H54 (cell line): ENCODE measurements around the gene CFAP161.

Experiments used
- DNase-seq: peaks from one replicate; pipeline ENCODE4 v3.0.0; 2011; ENCODE audit warnings: low spot score, mixed read lengths; ENCODE audit not compliant: insufficient read length
- FAIRE-seq: peaks from 3 replicates; lab custom pipeline; 2011; peaks lifted over from hg19 to GRCh38; lab: Jason Lieb, UNC
- POLR2A ChIP-seq: IDR thresholded peaks from 2 replicates; pipeline ENCODE4 v1.6.1; 2011; ENCODE audit warnings: low read depth, mild to moderate bottlenecking, low read length

The CFAP161 gene

GRCh38 chr15:81191701-81192100 is 57.6 kb downstream of the CFAP161 start:
- DNase-seq (no peak), FAIRE-seq (no peak)
- TF ChIP-seq POLR2A, result no peak

DNA sequence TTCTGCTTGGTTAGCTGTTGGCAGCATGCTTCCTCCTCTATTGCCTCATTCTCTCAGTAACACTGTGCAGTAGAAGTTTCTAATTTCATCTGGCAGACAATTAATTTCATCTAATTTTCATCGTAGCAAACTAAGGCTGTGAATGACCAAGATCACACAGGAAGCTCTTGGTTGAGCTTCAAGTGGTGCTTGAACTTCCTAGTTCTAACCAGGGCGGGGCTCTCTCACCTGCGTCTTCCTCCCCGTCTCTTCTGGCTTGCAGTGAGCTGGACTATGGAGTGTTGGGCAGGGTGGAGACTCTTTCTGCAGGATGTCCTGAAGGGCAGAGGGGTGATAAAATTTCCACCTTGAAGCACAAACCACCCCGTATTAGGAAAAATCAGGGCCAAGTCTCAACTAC is 60.7 kb downstream of the CFAP161 start:
- TF ChIP-seq POLR2A, result no peak
- DNase-seq (no peak), FAIRE-seq (no peak)

DNA sequence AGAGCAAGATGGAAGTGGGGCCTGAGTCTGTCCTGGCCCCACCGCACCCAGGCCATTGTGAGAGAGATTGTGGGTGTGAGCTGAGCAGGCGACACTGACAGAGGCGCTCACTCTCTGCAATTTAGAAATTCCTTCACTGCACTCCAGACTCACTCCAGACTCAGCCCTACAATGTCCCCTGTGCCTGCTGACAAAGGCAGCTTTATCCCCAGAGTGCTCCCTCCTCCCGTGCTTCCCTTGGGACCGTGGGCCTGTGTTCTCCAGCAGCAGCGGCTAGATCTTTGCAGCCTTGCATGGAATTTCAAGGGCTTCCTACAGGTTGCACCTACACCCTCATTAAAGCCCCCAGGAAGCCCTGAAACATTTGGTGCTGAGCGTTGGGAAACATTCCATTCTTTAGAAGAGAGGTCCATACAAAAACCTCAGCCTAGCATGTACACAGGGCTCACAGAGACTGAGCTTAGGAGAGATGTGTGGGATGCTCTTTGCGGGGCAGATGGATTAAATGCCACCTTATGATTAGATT is 61.3 kb downstream of the CFAP161 start:
- no peak for FAIRE-seq
- no peak for TF ChIP-seq POLR2A
- no peak for DNase-seq

DNA sequence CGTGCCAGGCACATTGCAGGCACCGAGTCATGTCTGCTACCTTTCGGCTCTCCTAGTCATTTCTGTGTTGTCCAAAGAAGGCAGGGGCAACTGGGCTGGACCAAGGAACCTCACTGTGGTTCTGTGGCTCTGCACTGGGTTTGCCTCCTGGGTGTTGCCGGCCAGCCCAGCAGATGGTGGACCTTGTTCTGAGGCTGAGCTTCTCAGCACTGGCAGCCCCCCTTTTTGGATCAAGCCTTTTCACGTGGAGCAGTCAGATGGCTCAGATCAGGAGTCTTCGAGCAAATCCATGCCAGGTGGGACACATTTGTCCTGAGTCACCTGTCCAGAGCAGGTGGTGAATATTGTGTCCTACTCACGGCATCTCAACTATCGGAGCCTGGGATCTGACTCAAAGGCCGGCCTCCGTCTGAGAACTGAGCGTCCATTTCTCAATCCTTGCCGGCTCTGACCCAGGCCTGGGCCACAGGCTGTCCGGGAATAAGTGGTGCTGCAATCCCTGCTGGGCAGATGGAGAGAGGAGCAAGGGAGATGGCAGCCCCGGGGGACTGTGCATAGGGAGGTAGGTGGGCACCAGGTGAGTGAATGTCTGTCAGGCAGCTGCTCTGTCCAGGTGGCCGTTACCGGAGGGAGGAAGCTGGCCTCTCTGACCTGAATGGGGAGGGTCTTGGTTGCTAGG is 62.6 kb downstream of the CFAP161 start, which contains the start of gene IL16:
TSS of gene IL16 (plus strand) at position 304 of the 679 bp plus-strand sequence. CDS start 28,521 bp downstream, outside the sequence.
- FAIRE-seq (no peak), DNase-seq (no peak)
- no peak for TF ChIP-seq POLR2A

DNA sequence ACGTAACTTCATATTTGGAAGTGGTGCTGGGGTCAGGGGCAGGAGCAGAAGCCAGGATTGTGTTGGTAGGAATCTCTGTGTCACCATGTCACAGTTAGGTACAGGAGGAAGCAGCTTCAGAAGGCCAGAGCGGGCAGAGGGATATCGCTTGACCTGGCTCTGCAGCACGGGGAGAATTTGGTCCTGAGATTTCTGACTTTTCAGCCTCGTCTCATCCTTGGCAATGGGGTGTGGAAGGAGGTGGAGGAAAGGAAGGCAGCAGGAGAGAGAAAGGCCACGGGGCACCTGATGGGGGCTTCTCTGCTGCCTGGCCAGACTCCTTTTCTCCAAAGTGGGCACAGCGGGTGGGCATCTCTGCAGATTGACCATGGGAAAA is 63.2 kb downstream of the CFAP161 start:
- no peak for TF ChIP-seq POLR2A
- no peak for DNase-seq
- no peak for FAIRE-seq

DNA sequence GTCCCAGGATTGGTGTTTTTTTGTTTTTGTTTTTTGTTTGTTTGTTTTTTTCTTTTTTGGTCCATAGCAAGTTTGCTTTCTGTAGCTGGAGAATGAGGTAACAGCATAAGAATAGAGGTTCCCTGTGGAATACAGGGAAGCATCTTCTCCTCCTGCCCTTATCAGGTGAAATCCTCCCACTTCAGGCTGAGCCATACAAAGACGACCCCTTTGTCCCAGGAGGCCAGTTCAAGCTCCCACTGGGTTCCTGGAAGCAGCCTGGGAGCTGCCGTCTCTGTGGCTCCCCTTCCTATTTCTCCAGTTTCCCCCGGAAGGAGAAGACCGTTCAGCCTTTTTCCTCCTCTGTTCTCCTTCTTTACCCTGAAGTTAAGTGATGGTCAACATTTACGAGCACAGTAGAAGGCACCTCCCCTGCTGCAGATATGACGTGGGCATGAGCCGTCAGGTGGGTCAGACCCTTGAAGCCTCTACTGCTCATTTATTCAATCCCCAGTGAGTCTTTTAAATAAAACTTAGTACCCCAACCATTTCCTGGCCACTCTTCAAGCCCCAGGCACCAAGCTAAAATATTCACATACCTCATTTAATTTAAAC is 63.7 kb downstream of the CFAP161 start:
- TF ChIP-seq POLR2A, result no peak
- DNase-seq (no peak), FAIRE-seq (no peak)
